OCI-LY1 (cell line): ENCODE data around the gene MIA3.

Experiments used
- H2AFZ ChIP-seq: fragments of 200-600 bp; sonication (generic), shearing (Covaris generic); 2 replicates; pipeline ENCODE4 v1.6.0; 2014; ENCODE audit warnings: antibody characterized with exemption, mild to moderate bottlenecking, low read length
- H3F3A ChIP-seq: fragments of 200-600 bp; sonication (generic), shearing (Covaris generic); 2 replicates; pipeline ENCODE4 v1.6.0; 2014; ENCODE audit warnings: mild to moderate bottlenecking, antibody characterized with exemption, low read length, moderate library complexity; ENCODE audit not compliant: insufficient read depth
- H3K27ac ChIP-seq: fragments of 200-600 bp; sonication (generic); 2 replicates; pipeline ENCODE4 v1.5.1; 2014; ENCODE audit warnings: low read length, mixed run types, mild to moderate bottlenecking, low read depth; ENCODE audit not compliant: poor library complexity, severe bottlenecking
- H3K27me3 ChIP-seq: fragments of 200-600 bp; sonication (generic); 2 replicates; pipeline ENCODE4 v1.6.0; 2014; ENCODE audit warnings: antibody characterized with exemption, mild to moderate bottlenecking, low read length, moderate library complexity; ENCODE audit not compliant: insufficient read depth
- H3K36me3 ChIP-seq: fragments of 200-600 bp; sonication (generic); 2 replicates; pipeline ENCODE4 v1.6.1; 2014; ENCODE audit warnings: mild to moderate bottlenecking, antibody characterized with exemption, low read length, moderate library complexity, mixed read lengths; ENCODE audit not compliant: insufficient read depth
- H3K4me1 ChIP-seq: fragments of 200-600 bp; sonication (generic); 2 replicates; pipeline ENCODE4 v1.5.1; 2014; ENCODE audit warnings: mild to moderate bottlenecking, low read length, moderate library complexity; ENCODE audit not compliant: insufficient read depth, severe bottlenecking
- H3K4me2 ChIP-seq: fragments of 200-600 bp; sonication (generic), shearing (Covaris generic); 2 replicates; pipeline ENCODE4 v1.6.1; 2014; ENCODE audit warnings: low read length
- H3K4me3 ChIP-seq: fragments of 200-600 bp; sonication (generic); 2 replicates; pipeline ENCODE4 v1.5.1; 2014; ENCODE audit warnings: low read length, low read depth, mild to moderate bottlenecking, mixed read lengths; ENCODE audit not compliant: poor library complexity, severe bottlenecking
- H3K79me2 ChIP-seq: fragments of 200-600 bp; shearing (Covaris generic); 2 replicates; pipeline ENCODE4 v1.6.1; 2016; ENCODE audit warnings: mixed run types, low read length, mixed read lengths; ENCODE audit not compliant: insufficient read depth
- H3K9ac ChIP-seq: fragments of 200-600 bp; sonication (generic), shearing (Covaris generic); 2 replicates; pipeline ENCODE4 v1.6.1; 2014; ENCODE audit warnings: mild to moderate bottlenecking, low read length, mixed read lengths
- H3K9me2 ChIP-seq: fragments of 200-600 bp; sonication (generic), shearing (Covaris generic); 2 replicates; pipeline ENCODE4 v1.6.1; 2014; ENCODE audit warnings: low read depth, mild to moderate bottlenecking, low read length, mixed read lengths
- H3K9me3 ChIP-seq: fragments of 200-600 bp; shearing (Covaris generic); 2 replicates; pipeline ENCODE4 v1.6.1; 2014; ENCODE audit warnings: low read length, mixed read lengths
- H4K20me1 ChIP-seq: fragments of 200-600 bp; sonication (generic), shearing (Covaris generic); 2 replicates; pipeline ENCODE4 v1.6.0; 2016; ENCODE audit warnings: mild to moderate bottlenecking, low read length; ENCODE audit not compliant: insufficient read depth
- EZH2 ChIP-seq: fragments of 200-600 bp; sonication (generic), shearing (Covaris generic); IDR thresholded peaks from 2 replicates; pipeline ENCODE4 v1.8.0; 2017; ENCODE audit warnings: borderline replicate concordance, mixed run types, mild to moderate bottlenecking, antibody characterized with exemption, low read length, moderate library complexity, mixed read lengths
- TF ChIP-seq, protein P1 (sequence below): fragments of 200-600 bp; sonication (generic), shearing (Covaris generic); IDR thresholded peaks from 2 replicates; pipeline ENCODE4 v1.5.1; 2017; ENCODE audit warnings: mild to moderate bottlenecking, antibody characterized with exemption, low read length, moderate library complexity, mixed read lengths

MIA3 gene

DNA sequence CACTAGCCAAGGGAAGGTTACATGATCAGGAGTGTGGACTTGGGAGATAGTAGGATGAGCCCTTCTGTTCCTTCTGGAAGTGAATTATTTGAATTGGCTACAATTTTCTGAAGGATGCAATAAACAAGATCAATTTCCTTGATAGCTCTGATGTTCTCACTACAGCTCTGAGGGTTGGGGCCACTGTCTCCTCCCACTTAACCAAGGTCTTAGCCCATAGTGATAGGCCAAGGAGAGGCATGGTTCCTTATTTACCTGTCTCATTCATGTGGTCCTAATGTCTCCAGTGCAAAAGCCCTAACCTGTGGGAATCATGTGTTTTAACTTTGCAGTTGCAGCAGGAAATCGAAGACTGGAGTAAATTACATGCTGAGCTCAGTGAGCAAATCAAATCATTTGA lies 34.8 kb downstream of the MIA3 start:
- Histone ChIP-seq H3K27me3 (no peaks in the 10 kb centered on the region), H3K36me3 (peaks cover 91% of the 10 kb centered on the region), H3K79me2 (no peaks in the 10 kb centered on the region), H2AFZ (no peak overlapping the region), H3K4me2 (no peak overlapping the region), H3K9me3 (no peaks in the 10 kb centered on the region), H3K4me3 (no peak overlapping the region), H3F3A (no peaks in the 10 kb centered on the region), H4K20me1 (no peaks in the 10 kb centered on the region), H3K4me1 (peaks cover 16% of the 10 kb centered on the region), H3K9me2 (no peaks in the 10 kb centered on the region), H3K9ac (no peak overlapping the region), H3K27ac (no peak overlapping the region)
- no peak for TF ChIP-seq EZH2
- TF ChIP-seq, protein P1, sequence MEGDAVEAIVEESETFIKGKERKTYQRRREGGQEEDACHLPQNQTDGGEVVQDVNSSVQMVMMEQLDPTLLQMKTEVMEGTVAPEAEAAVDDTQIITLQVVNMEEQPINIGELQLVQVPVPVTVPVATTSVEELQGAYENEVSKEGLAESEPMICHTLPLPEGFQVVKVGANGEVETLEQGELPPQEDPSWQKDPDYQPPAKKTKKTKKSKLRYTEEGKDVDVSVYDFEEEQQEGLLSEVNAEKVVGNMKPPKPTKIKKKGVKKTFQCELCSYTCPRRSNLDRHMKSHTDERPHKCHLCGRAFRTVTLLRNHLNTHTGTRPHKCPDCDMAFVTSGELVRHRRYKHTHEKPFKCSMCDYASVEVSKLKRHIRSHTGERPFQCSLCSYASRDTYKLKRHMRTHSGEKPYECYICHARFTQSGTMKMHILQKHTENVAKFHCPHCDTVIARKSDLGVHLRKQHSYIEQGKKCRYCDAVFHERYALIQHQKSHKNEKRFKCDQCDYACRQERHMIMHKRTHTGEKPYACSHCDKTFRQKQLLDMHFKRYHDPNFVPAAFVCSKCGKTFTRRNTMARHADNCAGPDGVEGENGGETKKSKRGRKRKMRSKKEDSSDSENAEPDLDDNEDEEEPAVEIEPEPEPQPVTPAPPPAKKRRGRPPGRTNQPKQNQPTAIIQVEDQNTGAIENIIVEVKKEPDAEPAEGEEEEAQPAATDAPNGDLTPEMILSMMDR = no peak

DNA sequence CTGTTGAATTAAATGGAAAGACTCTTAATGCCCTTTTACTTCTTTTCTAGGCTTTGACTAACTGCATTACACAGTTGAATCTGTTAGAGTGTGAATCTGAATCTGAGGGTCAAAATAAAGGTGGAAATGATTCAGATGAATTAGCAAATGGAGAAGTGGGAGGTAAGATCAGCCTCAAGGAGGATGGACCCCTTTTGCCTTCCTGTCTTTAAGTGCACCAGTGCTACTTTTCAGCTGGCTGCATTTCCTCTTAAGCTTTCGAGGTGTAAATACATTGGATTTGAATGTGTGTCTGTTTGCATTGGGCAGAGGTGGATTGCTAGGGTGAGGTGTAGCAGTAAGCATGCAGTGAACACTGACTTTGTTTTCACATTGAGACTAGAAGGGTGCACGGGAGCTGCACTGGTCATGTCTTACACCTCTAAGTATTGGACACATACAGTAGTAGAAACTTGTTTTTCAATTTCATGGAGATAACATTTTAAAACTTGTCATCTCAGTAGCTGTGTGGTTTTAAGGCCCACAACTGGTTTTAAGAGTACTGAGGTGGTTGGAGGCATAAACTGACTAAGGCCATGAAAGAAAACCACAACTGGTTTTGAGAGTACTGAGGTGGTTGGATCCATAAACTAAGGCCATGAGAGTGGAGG lies 35.4 kb downstream of the MIA3 start:
- H3K9me3 ChIP-seq = no peaks in the 10 kb centered on the region

DNA sequence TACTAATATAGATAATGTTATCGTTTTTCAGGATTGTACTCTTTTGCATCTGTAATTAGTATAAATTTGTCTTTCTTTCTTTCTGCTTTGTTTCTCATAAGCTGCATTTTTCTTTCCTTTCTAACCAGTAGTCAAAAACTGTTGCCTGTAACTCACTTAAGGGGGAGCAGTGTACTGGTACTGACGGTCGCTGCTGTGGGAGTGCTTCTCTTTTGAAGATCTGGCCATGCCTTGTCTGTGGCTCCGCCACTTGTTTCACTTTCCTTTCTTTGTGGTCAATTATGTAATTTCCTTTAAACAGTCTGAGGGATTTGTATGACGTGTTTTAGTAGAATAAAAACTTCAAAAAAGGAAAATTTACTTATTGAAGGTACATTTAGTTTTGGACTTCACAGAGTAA lies 37.0 kb downstream of the MIA3 start:
- Histone ChIP-seq H3K9ac (no peak overlapping the region), H3K9me3 (no peaks in the 10 kb centered on the region), H3K4me3 (no peak overlapping the region), H3K27ac (peak overlapping the region; percentile 34), H3K36me3 (peaks cover 96% of the 10 kb centered on the region), H3K79me2 (no peaks in the 10 kb centered on the region), H3K4me2 (peak overlapping the region; percentile 35; the same call in 1 of the 2 replicates), H3F3A (no peaks in the 10 kb centered on the region), H3K9me2 (no peaks in the 10 kb centered on the region), H3K27me3 (no peaks in the 10 kb centered on the region), H2AFZ (no peak overlapping the region), H4K20me1 (no peaks in the 10 kb centered on the region), H3K4me1 (peaks cover 16% of the 10 kb centered on the region)
- TF ChIP-seq EZH2 = no peak
- TF ChIP-seq, protein P1 = peak; percentile 42

More for the DNA sequence above, 35.4 kb downstream of the MIA3 start:
- Histone ChIP-seq H3F3A (no peaks in the 10 kb centered on the region), H3K9me2 (no peaks in the 10 kb centered on the region), H3K4me1 (peaks cover 16% of the 10 kb centered on the region), H2AFZ (no peak overlapping the region), H4K20me1 (no peaks in the 10 kb centered on the region), H3K4me2 (no peak overlapping the region), H3K27me3 (no peaks in the 10 kb centered on the region), H3K4me3 (no peak overlapping the region), H3K9ac (no peak overlapping the region), H3K27ac (no peak overlapping the region), H3K79me2 (no peaks in the 10 kb centered on the region), H3K36me3 (peaks cover 94% of the 10 kb centered on the region)
- no peak for TF ChIP-seq EZH2
- TF ChIP-seq, protein P1 = no peak
